Cardiac muscle cell (in vitro differentiated cells and primary cell): ENCODE data around the gene NUP205. TPM values are rescaled to one million over a fixed set of nuclear protein-coding genes. Genes with fewer than 3 reads are reported as not detected.
"Not testable (repeated sequence)": the region's sequence is repeated elsewhere in the genome, so short reads cannot be mapped to it uniquely, and the experiment has no call there.

Experiments used
- DNase-seq, 2 donors: peaks; one replicate each; pipeline versions ENCODE4 v3.0.0 to v3.0.0-alpha.2; 2010 to 2017; ENCODE audit warnings: low read depth in 1 of 2, low spot score in 1 of 2
- H3K27ac ChIP-seq: fragments of 200-600 bp; sonication (generic); 2 replicates; pipeline ENCODE4 v1.5.1; 2016
- H3K27me3 ChIP-seq: fragments of 200-600 bp; sonication (generic); 2 replicates; pipeline ENCODE4 v1.6.0; 2016; ENCODE audit warnings: control low read depth
- H3K36me3 ChIP-seq: fragments of 200-600 bp; sonication (generic); 2 replicates; pipeline ENCODE4 v1.5.1; 2016; ENCODE audit warnings: control low read depth
- H3K4me1 ChIP-seq: fragments of 200-600 bp; sonication (generic); 2 replicates; pipeline ENCODE4 v1.8.1; 2017; ENCODE audit warnings: low read depth, mild to moderate bottlenecking, mixed run types
- H3K4me3 ChIP-seq: fragments of 200-600 bp; sonication (generic); 2 replicates; pipeline ENCODE4 v1.5.1; 2016; ENCODE audit warnings: mild to moderate bottlenecking
- H3K9me3 ChIP-seq: fragments of 200-600 bp; sonication (generic); 2 replicates; pipeline ENCODE4 v1.5.1; 2017; ENCODE audit warnings: low read depth, mild to moderate bottlenecking, control low read depth
- CTCF ChIP-seq: IDR thresholded peaks from 2 replicates; pipeline ENCODE4 v1.5.1; 2012; ENCODE audit warnings: low read depth, mild to moderate bottlenecking, low read length
- polyA plus RNA-seq: library from polyadenylated mRNA; unstranded; fragments of >200 nt; fragmentation: Nextera tagmentation; extraction: Ambion mirVana; gene quantifications from 2 replicates; pipeline ENCODE4 v1.2.1, GENCODE V29; 2016
- total RNA-seq: library from RNA; depleted of rRNA; stranded (reverse); fragments of >200 nt; gene quantifications from 2 replicates; pipeline ENCODE4 v1.2.3, GENCODE V29; 2016

Gene NUP205
- total and polyA plus RNA-seq, 2 experiments from 2014 or later = 21.8 to 33.9 TPM

DNA sequence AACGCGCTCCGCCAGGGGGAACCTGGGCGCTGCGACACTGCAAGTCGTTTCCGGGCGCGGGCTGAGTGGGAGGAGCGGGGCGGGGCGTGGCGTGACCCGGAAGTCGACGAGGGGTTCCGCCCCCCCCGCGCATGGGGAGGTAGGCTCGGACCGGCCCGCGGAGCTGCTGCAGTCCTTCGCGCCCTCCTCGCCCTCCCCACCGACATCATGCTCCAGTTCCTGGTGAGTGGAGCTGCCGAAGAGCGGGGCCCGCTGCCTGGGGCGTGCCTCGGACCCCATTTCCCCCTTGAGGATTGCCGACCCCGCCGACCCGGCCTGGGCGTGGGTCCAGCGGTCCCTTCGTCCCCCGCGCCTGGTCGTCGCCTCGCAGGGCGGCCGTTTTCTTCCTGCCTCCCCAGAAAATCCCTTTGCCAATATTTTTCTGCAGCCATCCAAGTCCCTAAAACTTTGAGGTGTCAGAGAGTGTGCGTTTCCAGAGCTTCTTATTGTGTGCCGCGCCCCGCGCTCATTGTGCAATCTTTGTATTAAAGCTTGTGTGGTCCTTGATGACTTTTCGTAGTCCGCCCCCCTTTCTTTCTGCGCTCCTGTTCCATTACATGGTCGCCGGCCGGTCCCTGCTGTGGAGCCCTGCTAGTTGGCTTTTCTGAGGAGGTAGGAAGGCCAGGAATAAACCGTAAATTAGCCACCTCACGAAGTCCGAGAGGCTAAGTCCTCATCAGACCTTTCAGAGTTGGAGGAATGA lies 104.8 kb downstream of the NUP205 start, which contains the start of gene STMP1:
TSS of gene STMP1 (plus strand) at position 142 of the 742 bp plus-strand sequence.
- Histone ChIP-seq H3K27ac (peak within 1 kb of the TSS; percentile 85), H3K9me3 (no peaks in the 10 kb centered on the region), H3K27me3 (no peaks in the 10 kb centered on the region), H3K36me3 (no peaks in the 10 kb centered on the region), H3K4me3 (peak within 1 kb of the TSS; percentile 97), H3K4me1 (peaks cover 12% of the 10 kb centered on the region)
- peak; percentile 97 to 98 for DNase-seq
- TF ChIP-seq CTCF = peak; percentile 73

- TF ChIP-seq CTCF = no peak
- peak in 1 of 2 donors; percentile 33 for DNase-seq
- H3K27ac ChIP-seq = peak overlapping the region; percentile 49
- H3K4me1 ChIP-seq = peaks cover 12% of the 10 kb centered on the region
- no peaks in the 10 kb centered on the region for H3K36me3 ChIP-seq
- H3K4me3 ChIP-seq = no peak overlapping the region
- H3K9me3 ChIP-seq = no peaks in the 10 kb centered on the region
- H3K27me3 ChIP-seq = no peaks in the 10 kb centered on the region
Measured at GRCh38 chr7:135664046-135664589, 106.4 kb downstream of the NUP205 start.

DNA sequence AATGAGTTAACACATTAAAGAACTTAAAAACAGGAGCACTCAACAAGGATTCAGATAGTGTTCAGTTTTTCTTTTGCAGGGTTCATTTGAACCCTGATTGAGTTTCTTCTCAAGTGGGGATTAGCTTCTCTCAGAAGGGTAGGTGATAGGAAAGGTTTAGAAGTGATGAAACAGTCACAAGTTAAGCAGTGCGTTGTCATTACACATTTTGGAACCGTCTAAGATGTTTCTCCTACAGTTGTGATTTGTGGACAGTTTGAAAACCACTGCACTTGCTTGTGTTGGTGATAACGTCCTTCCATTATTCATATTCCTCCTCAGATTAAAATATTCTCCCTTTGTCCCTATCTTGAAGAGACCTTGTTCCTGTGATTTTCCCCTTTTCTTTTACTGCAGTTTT lies 107.3 kb downstream of the NUP205 start:
- TF ChIP-seq CTCF = no peak
- H3K36me3 ChIP-seq = no peaks in the 10 kb centered on the region
- H3K27me3 ChIP-seq = no peaks in the 10 kb centered on the region
- no peak for DNase-seq
- H3K27ac ChIP-seq = peak overlapping the region; percentile 2
- peaks cover 18% of the 10 kb centered on the region for H3K4me1 ChIP-seq
- no peaks in the 10 kb centered on the region for H3K9me3 ChIP-seq
- no peak overlapping the region for H3K4me3 ChIP-seq

GRCh38 chr7:135666156-135666555 lies 108.4 kb downstream of the NUP205 start:
- H3K4me3 ChIP-seq = no peak overlapping the region
- no peak for DNase-seq
- no peak for TF ChIP-seq CTCF
- H3K27ac ChIP-seq = no peak overlapping the region
- H3K27me3 ChIP-seq = no peaks in the 10 kb centered on the region
- no peaks in the 10 kb centered on the region for H3K9me3 ChIP-seq
- H3K4me1 ChIP-seq = peaks cover 29% of the 10 kb centered on the region
- no peaks in the 10 kb centered on the region for H3K36me3 ChIP-seq

- Histone ChIP-seq H3K4me1 (peaks cover 31% of the 10 kb centered on the region), H3K36me3 (no peaks in the 10 kb centered on the region), H3K4me3 (no peak overlapping the region), H3K9me3 (no peaks in the 10 kb centered on the region), H3K27me3 (no peaks in the 10 kb centered on the region), H3K27ac (no peak overlapping the region)
- no peak for DNase-seq
- no peak for TF ChIP-seq CTCF
Measured at GRCh38 chr7:135666846-135667245, 109.1 kb downstream of the NUP205 start.

DNA sequence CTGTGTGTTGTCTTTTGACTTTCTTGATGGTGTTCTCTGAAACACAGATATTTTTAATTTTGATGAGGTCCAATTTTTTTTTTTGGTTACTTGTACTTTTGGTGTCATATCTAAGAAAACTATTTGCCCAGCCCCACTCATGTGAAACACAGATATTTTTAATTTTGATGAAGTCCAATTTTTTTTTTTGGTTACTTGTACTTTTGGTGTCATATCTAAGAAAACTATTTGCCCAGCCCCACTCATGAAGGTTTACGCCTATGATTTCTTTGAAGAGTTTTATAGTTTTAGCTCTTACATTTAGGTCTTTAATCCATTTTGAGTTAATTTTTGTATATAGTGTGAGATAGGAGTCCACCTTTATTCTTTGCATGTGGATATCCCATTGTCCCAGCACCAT lies 109.9 kb downstream of the NUP205 start:
- peaks cover 31% of the 10 kb centered on the region for H3K4me1 ChIP-seq
- not testable (repeated sequence) for H3K36me3 ChIP-seq, H3K27me3 ChIP-seq, DNase-seq, H3K4me3 ChIP-seq, H3K27ac ChIP-seq, H3K9me3 ChIP-seq

- H3K4me3 ChIP-seq = not testable (repeated sequence)
Measured at GRCh38 chr7:135668852-135669395, 111.2 kb downstream of the NUP205 start.

More at GRCh38 chr7:135668852-135669395, 111.2 kb downstream of the NUP205 start:
- H3K9me3 ChIP-seq, H3K27ac ChIP-seq, DNase-seq, H3K27me3 ChIP-seq, H3K36me3 ChIP-seq: not testable (repeated sequence)
- peaks cover 37% of the 10 kb centered on the region for H3K4me1 ChIP-seq
